ENCODE results near the gene ZNF212.

The ZNF212 gene

GRCh38 chr7:149205690-149206381, 33.6 kb upstream of the ZNF212 start:
- TF ChIP-seq, protein P1, sequence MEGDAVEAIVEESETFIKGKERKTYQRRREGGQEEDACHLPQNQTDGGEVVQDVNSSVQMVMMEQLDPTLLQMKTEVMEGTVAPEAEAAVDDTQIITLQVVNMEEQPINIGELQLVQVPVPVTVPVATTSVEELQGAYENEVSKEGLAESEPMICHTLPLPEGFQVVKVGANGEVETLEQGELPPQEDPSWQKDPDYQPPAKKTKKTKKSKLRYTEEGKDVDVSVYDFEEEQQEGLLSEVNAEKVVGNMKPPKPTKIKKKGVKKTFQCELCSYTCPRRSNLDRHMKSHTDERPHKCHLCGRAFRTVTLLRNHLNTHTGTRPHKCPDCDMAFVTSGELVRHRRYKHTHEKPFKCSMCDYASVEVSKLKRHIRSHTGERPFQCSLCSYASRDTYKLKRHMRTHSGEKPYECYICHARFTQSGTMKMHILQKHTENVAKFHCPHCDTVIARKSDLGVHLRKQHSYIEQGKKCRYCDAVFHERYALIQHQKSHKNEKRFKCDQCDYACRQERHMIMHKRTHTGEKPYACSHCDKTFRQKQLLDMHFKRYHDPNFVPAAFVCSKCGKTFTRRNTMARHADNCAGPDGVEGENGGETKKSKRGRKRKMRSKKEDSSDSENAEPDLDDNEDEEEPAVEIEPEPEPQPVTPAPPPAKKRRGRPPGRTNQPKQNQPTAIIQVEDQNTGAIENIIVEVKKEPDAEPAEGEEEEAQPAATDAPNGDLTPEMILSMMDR (IDR thresholded peaks at IDR 0.05; ENCODE audit: low read depth, low read length, missing control alignments): no peak
- H3K4me3 ChIP-seq (ENCODE audit: low read depth, low read length): no peak overlapping the region
- no peak for DNase-seq
- H3K27ac ChIP-seq: no peak overlapping the region
- H3K36me3 ChIP-seq (replicated peaks): peaks cover 70% of the 10 kb centered on the region
- no peaks in the 10 kb centered on the region for H3K27me3 ChIP-seq (replicated peaks)
- in situ Hi-C loops (cut with HindIII; ENCODE audit: low pct_ligation_motif_present, low sequenced_read_pairs): no loop called here

DNA sequence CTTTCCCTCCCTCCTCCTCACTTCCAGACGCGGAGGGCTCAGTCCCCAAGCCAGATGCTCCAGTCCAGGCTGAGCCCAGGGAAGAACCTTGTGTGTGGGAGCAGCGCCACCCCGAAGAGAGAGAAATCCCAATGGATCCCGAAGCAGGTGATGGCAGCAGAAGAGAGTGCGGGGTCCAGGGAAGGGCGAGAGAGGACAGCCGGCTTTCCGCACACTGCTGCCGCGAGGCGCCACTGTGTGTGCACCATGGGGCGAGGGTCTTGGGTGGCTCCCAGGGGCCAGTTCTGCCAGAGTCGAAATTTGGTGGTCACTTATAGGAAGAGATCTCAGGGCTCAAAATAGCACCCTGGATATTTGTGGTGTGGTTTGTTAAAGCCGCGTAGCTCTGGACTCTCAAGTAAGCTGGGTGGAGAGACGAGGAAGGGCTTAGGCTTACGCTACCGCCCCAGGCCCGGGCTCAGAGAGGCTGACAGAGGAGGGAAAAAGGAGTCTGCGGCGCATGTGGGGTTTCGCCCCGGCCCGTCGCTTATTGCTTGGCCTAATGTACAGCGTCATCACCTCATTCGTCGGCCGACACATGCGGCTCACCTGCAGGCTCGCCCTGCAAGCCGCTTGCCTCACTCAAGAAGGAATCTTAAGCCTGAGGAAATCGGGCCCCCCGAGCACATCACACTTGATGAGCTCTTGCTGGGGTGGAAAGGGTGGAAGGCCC, 32.0 kb upstream of the ZNF212 start:
- no peak for DNase-seq
- no peaks in the 10 kb centered on the region for H3K27me3 ChIP-seq (replicated peaks)
- no peak overlapping the region for H3K27ac ChIP-seq
- TF ChIP-seq, protein P1 (IDR thresholded peaks at IDR 0.05; ENCODE audit: low read depth, low read length, missing control alignments): no peak
- in situ Hi-C loops (cut with HindIII; ENCODE audit: low pct_ligation_motif_present, low sequenced_read_pairs): no loop called here
- H3K4me3 ChIP-seq (ENCODE audit: low read depth, low read length): no peak overlapping the region
- peaks cover 71% of the 10 kb centered on the region for H3K36me3 ChIP-seq (replicated peaks)

DNA sequence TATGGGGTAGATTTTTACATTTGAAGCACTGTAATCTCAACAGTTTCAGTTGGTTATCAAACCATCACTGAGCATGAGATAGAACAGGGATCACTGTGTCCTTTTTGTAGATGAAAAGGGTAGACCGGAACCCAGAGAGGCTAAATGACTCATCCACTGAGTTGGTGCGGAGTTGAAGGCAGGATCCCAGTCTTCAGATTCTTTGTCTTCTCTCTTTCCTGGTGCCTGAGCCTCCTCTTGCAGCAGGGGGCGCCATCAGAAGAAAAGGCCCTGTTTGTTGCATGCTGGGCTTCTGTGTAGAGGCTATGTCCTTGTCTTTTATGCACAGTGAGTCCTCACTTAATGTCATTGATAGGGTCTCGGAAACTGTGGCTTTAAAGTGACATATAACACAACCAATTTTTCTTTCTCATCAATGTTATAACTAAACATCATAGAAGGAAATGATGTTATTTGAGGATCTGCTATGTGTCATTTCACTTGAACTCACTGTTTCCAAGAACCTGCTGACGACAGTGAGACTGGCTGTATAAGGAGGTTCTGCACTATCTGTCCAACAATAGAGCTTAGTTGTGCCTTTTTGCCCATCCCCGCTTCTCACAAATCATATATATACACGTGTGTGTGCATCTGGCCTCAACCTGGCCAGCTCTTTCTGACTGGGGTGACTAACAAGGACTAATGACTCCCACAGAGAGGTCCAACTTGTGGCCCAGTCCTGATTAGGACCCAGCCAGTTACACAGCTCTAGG, 29.8 kb upstream of the ZNF212 start:
- TF ChIP-seq, protein P1 (IDR thresholded peaks at IDR 0.05; ENCODE audit: low read depth, low read length, missing control alignments): peak; percentile 93
- Histone ChIP-seq H3K27me3 (replicated peaks) (no peaks in the 10 kb centered on the region), H3K36me3 (replicated peaks) (peaks cover 74% of the 10 kb centered on the region), H3K4me3 (ENCODE audit: low read depth, low read length) (no peak overlapping the region), H3K27ac (peak overlapping the region; percentile 8)
- DNase-seq: peak; percentile 90
- in situ Hi-C loops (cut with HindIII; ENCODE audit: low pct_ligation_motif_present, low sequenced_read_pairs): no loop called here

DNA sequence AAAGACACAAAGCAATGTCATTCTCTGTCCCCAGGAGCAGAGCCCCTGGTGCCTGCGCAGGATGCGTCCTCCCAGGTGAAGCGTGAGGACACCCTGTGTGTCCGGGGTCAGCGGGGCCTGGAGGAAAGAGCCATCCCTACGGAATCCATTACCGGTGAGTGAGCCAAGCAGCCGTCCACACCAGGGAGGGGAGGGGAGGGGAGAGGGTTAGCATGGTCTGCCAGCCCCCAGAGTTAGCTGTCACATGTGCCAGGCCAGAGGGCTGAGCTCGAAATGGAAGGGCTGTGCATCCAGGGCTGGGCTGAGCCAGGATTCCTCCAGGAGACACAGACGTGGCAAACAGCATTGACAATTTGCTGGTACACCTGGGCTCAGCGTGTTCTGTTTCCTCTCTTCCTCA, 28.9 kb upstream of the ZNF212 start:
- H3K36me3 ChIP-seq (replicated peaks): peaks cover 78% of the 10 kb centered on the region
- no peak for DNase-seq
- H3K4me3 ChIP-seq (ENCODE audit: low read depth, low read length): no peak overlapping the region
- TF ChIP-seq, protein P1 (IDR thresholded peaks at IDR 0.05; ENCODE audit: low read depth, low read length, missing control alignments): no peak
- in situ Hi-C loops (cut with HindIII; ENCODE audit: low pct_ligation_motif_present, low sequenced_read_pairs): no loop called here
- no peak overlapping the region for H3K27ac ChIP-seq
- no peaks in the 10 kb centered on the region for H3K27me3 ChIP-seq (replicated peaks)

DNA sequence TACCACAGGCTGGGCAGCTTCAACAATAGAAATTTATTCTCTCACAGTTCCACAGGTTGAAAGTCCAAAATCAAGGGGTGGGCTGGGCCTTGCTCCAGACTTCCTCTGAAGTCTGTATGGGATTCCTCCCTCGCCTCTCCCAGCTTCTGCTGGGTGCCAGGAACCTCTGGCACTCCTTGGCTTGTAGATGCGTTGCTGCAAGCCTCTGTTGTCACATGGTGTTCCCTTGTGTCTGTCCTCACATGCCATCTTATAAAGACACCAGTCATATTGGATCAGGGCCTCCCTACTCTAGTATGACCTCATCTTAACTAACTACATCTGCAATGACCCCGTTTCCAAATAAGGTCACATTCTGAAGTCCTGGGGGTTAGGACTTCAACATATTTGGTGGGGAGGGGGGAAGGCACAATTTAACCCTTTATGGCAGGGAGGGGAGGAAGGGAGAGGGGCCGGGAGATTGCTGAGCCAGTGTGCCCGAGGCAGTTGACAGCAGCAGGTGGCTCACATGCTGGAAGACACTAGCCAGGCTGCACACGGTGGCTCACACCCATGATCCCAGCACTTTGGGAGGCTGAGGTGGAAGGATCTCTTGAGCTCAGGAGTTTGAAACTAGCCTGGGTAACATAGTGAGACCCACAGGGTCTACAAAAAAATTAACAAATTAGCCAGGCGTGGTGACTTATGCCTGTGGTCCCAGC, 25.3 kb upstream of the ZNF212 start:
- Histone ChIP-seq H3K27me3 (replicated peaks) (no peaks in the 10 kb centered on the region), H3K27ac (no peak overlapping the region), H3K4me3 (ENCODE audit: low read depth, low read length) (no peak overlapping the region), H3K36me3 (replicated peaks) (peaks cover 78% of the 10 kb centered on the region)
- in situ Hi-C loops (cut with HindIII; ENCODE audit: low pct_ligation_motif_present, low sequenced_read_pairs): no loop called here
- TF ChIP-seq, protein P1 (IDR thresholded peaks at IDR 0.05; ENCODE audit: low read depth, low read length, missing control alignments): no peak
- DNase-seq: no peak

Data from brain microvascular endothelial cell (primary cell).